Gastroesophageal sphincter (tissue), 4 donors: ENCODE results near the gene DCP2. TPM values are rescaled to one million over a fixed set of nuclear protein-coding genes. Genes with fewer than 3 reads are reported as not detected.

ENCODE experiments used
- ATAC-seq: fragments of 150-250 bp; one replicate; pipeline ENCODE4 v1.9.1; 2016; ENCODE audit warnings: mild to moderate bottlenecking, moderate library complexity
- H3K27ac ChIP-seq, 4 donors: fragments of 200-600 bp; sonication (generic) in 3 of 4; 1 replicate in 3 of 4; 2 replicates in 1 of 4; pipeline ENCODE4 v1.5.1; 2016 to 2019
- H3K27me3 ChIP-seq: fragments of 200-600 bp; sonication (generic); one replicate; pipeline ENCODE4 v1.5.1; 2019
- H3K36me3 ChIP-seq, 2 donors: fragments of 200-600 bp; sonication (generic); one replicate each; pipeline ENCODE4 v1.5.1; 2019; ENCODE audit warnings: control low read depth in 1 of 2
- H3K4me1 ChIP-seq, 3 donors: fragments of 200-600 bp; sonication (generic); 1 replicate in 2 of 3; 2 replicates in 1 of 3; pipeline ENCODE4 v1.5.1; 2016 to 2019; ENCODE audit warnings: control low read depth in 2 of 3
- H3K4me3 ChIP-seq, 2 donors: fragments of 200-600 bp; sonication (generic); one replicate each; pipeline ENCODE4 v1.5.1; 2019; ENCODE audit warnings: mild to moderate bottlenecking in 1 of 2, moderate library complexity in 1 of 2
- H3K9me3 ChIP-seq, 3 donors: fragments of 200-600 bp; sonication (generic); one replicate each; pipeline ENCODE4 v1.5.1; 2017 to 2019; ENCODE audit warnings: control low read depth in 2 of 3
- CTCF ChIP-seq, 4 experiments: fragments of 200-600 bp in 2 of 4; fragments of 450-650 bp in 2 of 4; sonication (generic) in 1 of 4; IDR thresholded peaks; one replicate each; pipeline ENCODE4 v1.5.1; 2017 to 2019; ENCODE audit warnings: antibody characterized with exemption in 4 of 4, mild to moderate bottlenecking in 2 of 4, moderate library complexity in 2 of 4
- EP300 ChIP-seq: sonication (generic); formaldehyde crosslinking; IDR thresholded peaks from one replicate; pipeline ENCODE4 v1.6.1; 2017; ENCODE audit warnings: antibody characterized with exemption, mild to moderate bottlenecking
- POLR2A ChIP-seq, 2 donors: fragments of 450-650 bp; IDR thresholded peaks; one replicate each; pipeline ENCODE4 v1.6.1; 2017; ENCODE audit warnings: antibody characterized with exemption in 2 of 2, mild to moderate bottlenecking in 2 of 2, moderate library complexity in 1 of 2
- POLR2AphosphoS5 ChIP-seq: sonication (generic); formaldehyde crosslinking; IDR thresholded peaks from one replicate; pipeline ENCODE4 v1.6.1; 2017; ENCODE audit warnings: antibody characterized with exemption
- WGBS, 2 donors: methylation state at CpG; one replicate each; pipeline ENCODE4 v1.1.5; 2018; ENCODE audit warnings: low coverage in 1 of 2; 5-methylcytosine and 5-hydroxymethylcytosine counted together
- total RNA-seq, 4 donors: library from RNA; depleted of rRNA; stranded (reverse); fragments of >200 nt; gene quantifications; one replicate each; pipeline ENCODE4 v1.1.0, GENCODE V29; 2016

Gene DCP2
- total RNA-seq, 4 donors from 2014 or later = 13.2 to 37.6 (median 24.9) TPM

- H3K27me3 ChIP-seq = no peaks in the 10 kb centered on the region
- no peak for ATAC-seq
These were observed 54.5 kb downstream of the DCP2 start for GRCh38 chr5:113031104-113031503.

GRCh38 chr5:113031557-113031956, 55.0 kb downstream of the DCP2 start:
- Histone ChIP-seq H3K27ac (no peak overlapping the region), H3K27me3 (no peaks in the 10 kb centered on the region), H3K36me3 (peaks cover 0 to 36% of the 10 kb centered on the region in 2 donors), H3K4me3 (no peak overlapping the region), H3K4me1 (peaks cover 0 to 13% (median 0%) of the 10 kb centered on the region in 3 donors), H3K9me3 (no peaks in the 10 kb centered on the region)
- TF ChIP-seq POLR2A (IDR thresholded peaks at IDR 0.05) (no peak), POLR2AphosphoS5 (no peak), CTCF (IDR thresholded peaks at IDR 0.05) (no peak), EP300 (no peak)
- ATAC-seq = no peak
- 83% methylated on average over 1 of the region's 2 CpGs; no CpG with 5 or more reads in 1 of the 2 donors for WGBS, 2 donors

More at GRCh38 chr5:113031104-113031503, 54.5 kb downstream of the DCP2 start:
- 94 to 95% methylated on average over 2 to 5 of the region's 8 CpGs for WGBS, 2 donors
- Histone ChIP-seq H3K4me1 (peaks cover 0 to 13% (median 0%) of the 10 kb centered on the region in 3 donors), H3K9me3 (no peaks in the 10 kb centered on the region), H3K27ac (no peak overlapping the region), H3K36me3 (peaks cover 0 to 37% of the 10 kb centered on the region in 2 donors), H3K4me3 (no peak overlapping the region)
- TF ChIP-seq POLR2AphosphoS5 (no peak), CTCF (IDR thresholded peaks at IDR 0.05) (no peak), EP300 (no peak), POLR2A (IDR thresholded peaks at IDR 0.05) (no peak)

- TF ChIP-seq EP300 (no peak), CTCF (IDR thresholded peaks at IDR 0.05) (no peak)
- Histone ChIP-seq H3K4me3 (no peak overlapping the region), H3K36me3 (peaks cover 0 to 28% of the 10 kb centered on the region in 2 donors), H3K27me3 (no peaks in the 10 kb centered on the region), H3K4me1 (peaks cover 0 to 13% (median 0%) of the 10 kb centered on the region in 3 donors), H3K27ac (no peak overlapping the region), H3K9me3 (no peaks in the 10 kb centered on the region)
- 85 to 89% methylated on average over 3 to 12 of the region's 13 CpGs for WGBS, 2 donors
- no peak for ATAC-seq
These were observed 57.7 kb downstream of the DCP2 start for GRCh38 chr5:113034182-113034773.

GRCh38 chr5:113035096-113035495, 58.5 kb downstream of the DCP2 start:
- peaks cover 0 to 13% (median 0%) of the 10 kb centered on the region in 3 donors for H3K4me1 ChIP-seq
- H3K9me3 ChIP-seq = no peaks in the 10 kb centered on the region
- no peaks in the 10 kb centered on the region for H3K27me3 ChIP-seq
- no peak for ATAC-seq
- WGBS, 2 donors = 64 to 88% methylated on average over 1 of the region's 1 CpG
- TF ChIP-seq POLR2A (IDR thresholded peaks at IDR 0.05) (no peak), CTCF (IDR thresholded peaks at IDR 0.05) (no peak), POLR2AphosphoS5 (no peak), EP300 (no peak)
- no peak overlapping the region for H3K27ac ChIP-seq
- no peak overlapping the region for H3K4me3 ChIP-seq
- H3K36me3 ChIP-seq = peaks cover 0 to 29% of the 10 kb centered on the region in 2 donors

GRCh38 chr5:113036321-113036720, 59.7 kb downstream of the DCP2 start:
- no peak for ATAC-seq
- Histone ChIP-seq H3K9me3 (no peaks in the 10 kb centered on the region), H3K27ac (no peak overlapping the region), H3K4me3 (no peak overlapping the region), H3K36me3 (peaks cover 0 to 41% of the 10 kb centered on the region in 2 donors), H3K4me1 (peaks cover 0 to 13% (median 0%) of the 10 kb centered on the region in 3 donors), H3K27me3 (no peaks in the 10 kb centered on the region)
- WGBS, 2 donors = 92% methylated on average over 2 of the region's 4 CpGs; no CpG with 5 or more reads in 1 of the 2 donors
- TF ChIP-seq CTCF (IDR thresholded peaks at IDR 0.05) (no peak), POLR2AphosphoS5 (no peak)
